ENCODE measurements around the gene SORCS2. TPM values are rescaled to one million over a fixed set of nuclear protein-coding genes. Genes with fewer than 3 reads are reported as not detected.

SORCS2 gene
- total and polyA plus RNA-seq, 2 experiments from 2014 or later: 0.92 to 6.9 TPM

- no peak for DNase-seq (ENCODE audit: low read depth in 1 of 2, low spot score in 1 of 2)
- Histone ChIP-seq H3K4me3 (no peak overlapping the region), H3K27me3 (no peaks in the 10 kb centered on the region), H3K9me3 (ENCODE audit: low read depth) (no peaks in the 10 kb centered on the region), H3K4me1 (ENCODE audit: low read depth) (no peaks in the 10 kb centered on the region), H3K27ac (no peak overlapping the region), H3K36me3 (no peaks in the 10 kb centered on the region)
- no peak for TF ChIP-seq CTCF (IDR thresholded peaks at IDR 0.05; ENCODE audit: low read depth, low read length)
Observed at GRCh38 chr4:7530932-7531639, 338.7 kb downstream of the SORCS2 start.

DNA sequence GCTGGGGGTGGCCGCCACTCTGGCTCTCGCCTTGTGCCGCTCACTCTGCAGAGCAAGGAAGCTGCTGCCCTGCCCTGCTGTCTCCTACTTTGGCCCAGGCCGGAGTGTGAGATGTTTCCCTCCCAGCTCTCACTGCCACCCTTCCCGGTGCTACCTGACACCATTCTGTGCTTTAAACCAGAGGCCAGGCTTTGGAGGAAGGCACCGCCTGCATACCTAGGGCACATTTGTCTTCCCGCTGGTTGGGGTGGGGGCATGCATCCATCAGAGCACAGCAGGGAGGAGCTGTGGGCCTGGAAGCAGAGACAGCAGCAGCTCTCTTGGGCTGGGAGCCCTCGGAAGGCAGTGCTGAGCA is 339.3 kb downstream of the SORCS2 start:
- no peaks in the 10 kb centered on the region for H3K9me3 ChIP-seq (ENCODE audit: low read depth)
- DNase-seq (ENCODE audit: low read depth in 1 of 2, low spot score in 1 of 2): no peak
- H3K27ac ChIP-seq: no peak overlapping the region
- TF ChIP-seq CTCF (IDR thresholded peaks at IDR 0.05; ENCODE audit: low read depth, low read length): no peak
- H3K36me3 ChIP-seq: no peaks in the 10 kb centered on the region
- H3K27me3 ChIP-seq: no peaks in the 10 kb centered on the region
- H3K4me1 ChIP-seq (ENCODE audit: low read depth): no peaks in the 10 kb centered on the region
- no peak overlapping the region for H3K4me3 ChIP-seq

- H3K9me3 ChIP-seq (ENCODE audit: low read depth): no peaks in the 10 kb centered on the region
- no peaks in the 10 kb centered on the region for H3K36me3 ChIP-seq
- H3K27me3 ChIP-seq: no peaks in the 10 kb centered on the region
- DNase-seq (ENCODE audit: low read depth in 1 of 2, low spot score in 1 of 2): no peak
- no peak for TF ChIP-seq CTCF (IDR thresholded peaks at IDR 0.05; ENCODE audit: low read depth, low read length)
- no peaks in the 10 kb centered on the region for H3K4me1 ChIP-seq (ENCODE audit: low read depth)
- H3K4me3 ChIP-seq: no peak overlapping the region
- H3K27ac ChIP-seq: no peak overlapping the region
Observed at GRCh38 chr4:7532043-7532442, 339.7 kb downstream of the SORCS2 start.

DNA sequence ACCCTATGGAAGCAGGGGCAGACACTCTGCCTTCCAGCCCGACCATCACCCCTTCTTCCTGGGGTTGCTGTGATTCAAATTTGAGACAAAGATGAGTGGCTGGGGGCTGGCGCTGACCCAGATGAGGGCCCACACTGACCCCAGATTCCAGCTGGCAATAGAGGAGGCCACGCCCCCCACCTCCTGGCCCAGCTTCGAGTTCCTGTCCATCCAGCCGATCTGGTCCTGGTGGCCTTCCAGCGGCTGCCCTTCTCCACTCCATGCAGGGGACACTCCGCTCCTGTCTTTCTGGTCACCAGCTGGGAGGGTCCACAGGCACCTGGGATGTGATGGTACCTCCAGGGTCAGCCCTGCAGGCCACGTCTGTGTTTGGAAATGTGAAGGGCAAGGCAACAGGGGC is 340.9 kb downstream of the SORCS2 start:
- no peaks in the 10 kb centered on the region for H3K4me1 ChIP-seq (ENCODE audit: low read depth)

GRCh38 chr4:7535094-7535493 is 342.8 kb downstream of the SORCS2 start:
- Histone ChIP-seq H3K36me3 (no peaks in the 10 kb centered on the region), H3K27me3 (no peaks in the 10 kb centered on the region), H3K4me3 (no peak overlapping the region), H3K4me1 (ENCODE audit: low read depth) (no peaks in the 10 kb centered on the region), H3K9me3 (ENCODE audit: low read depth) (no peaks in the 10 kb centered on the region), H3K27ac (no peak overlapping the region)
- TF ChIP-seq CTCF (IDR thresholded peaks at IDR 0.05; ENCODE audit: low read depth, low read length): no peak
- DNase-seq (ENCODE audit: low read depth in 1 of 2, low spot score in 1 of 2): no peak

More for the DNA sequence above, 340.9 kb downstream of the SORCS2 start:
- Histone ChIP-seq H3K27me3 (no peaks in the 10 kb centered on the region), H3K9me3 (ENCODE audit: low read depth) (no peaks in the 10 kb centered on the region), H3K4me3 (no peak overlapping the region), H3K36me3 (no peaks in the 10 kb centered on the region), H3K27ac (no peak overlapping the region)
- no peak for TF ChIP-seq CTCF (IDR thresholded peaks at IDR 0.05; ENCODE audit: low read depth, low read length)
- no peak for DNase-seq (ENCODE audit: low read depth in 1 of 2, low spot score in 1 of 2)

Data from cardiac muscle cell (in vitro differentiated cells and primary cell).